Tibial nerve (tissue), 4 donors: ENCODE data around the gene ABCC8.

Experiments used
- CTCF ChIP-seq, 5 experiments: fragments of 200-600 bp in 3 of 5; fragments of 450-650 bp in 2 of 5; sonication (generic) in 3 of 5; IDR thresholded peaks; one replicate each; pipeline ENCODE4 v1.5.1; 2016 to 2019; ENCODE audit warnings: antibody characterized with exemption in 5 of 5, mild to moderate bottlenecking in 3 of 5, moderate library complexity in 2 of 5
- EP300 ChIP-seq, 2 donors: sonication (generic); formaldehyde crosslinking; IDR thresholded peaks; one replicate each; pipeline ENCODE4 v1.6.1; 2017; ENCODE audit warnings: antibody characterized with exemption in 2 of 2, mild to moderate bottlenecking in 1 of 2

- no peak for TF ChIP-seq CTCF (IDR thresholded peaks at IDR 0.05)
- peak in 1 of 2 donors; percentile 7 for TF ChIP-seq EP300 (IDR thresholded peaks at IDR 0.05)
Measured at GRCh38 chr11:17508306-17508705, 31.7 kb upstream of the ABCC8 start.
